ENCODE data around the gene EFCAB11. TPM values are rescaled to one million over a fixed set of nuclear protein-coding genes. Genes with fewer than 3 reads are reported as not detected.

Gene EFCAB11
- polyA plus RNA-seq, 1 donor (not counting 4 experiments of a cell fraction or from before 2014, with no cell fraction given) = 12.9 TPM

DNA sequence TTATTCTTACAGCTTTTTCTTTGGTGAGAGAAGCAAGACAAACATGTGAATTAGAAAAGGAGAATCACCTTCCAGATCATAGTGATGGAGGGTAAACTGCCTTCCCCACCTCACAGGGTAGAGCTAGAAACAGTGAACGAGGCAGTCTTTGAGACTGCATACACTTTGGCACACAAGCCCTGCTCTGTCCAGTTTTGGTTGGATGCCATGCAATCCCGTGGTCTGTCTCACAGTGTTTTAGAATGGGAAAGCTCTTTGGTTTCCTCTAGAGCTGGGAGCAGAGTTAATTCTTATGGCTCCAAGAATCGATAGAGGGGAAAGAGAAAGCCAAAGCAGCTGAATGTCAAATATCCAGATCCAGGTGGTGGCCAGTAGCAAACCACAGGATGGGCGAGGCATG is 23.1 kb upstream of the EFCAB11 start:
- Histone ChIP-seq H3K4me3 (ENCODE audit: control insufficient read depth in 2 of 3, extremely low read depth in 1 of 3, insufficient read depth in 2 of 3, low read depth in 1 of 3, low read length in 3 of 3) (no peak overlapping the region), H3K9ac (ENCODE audit: control insufficient read depth, extremely low read depth, insufficient read depth, low read length) (no peak overlapping the region), H3K9me3 (ENCODE audit: control insufficient read depth, low read depth, low read length) (no peaks in the 10 kb centered on the region), H3K79me2 (ENCODE audit: control insufficient read depth, insufficient read depth, low read length) (no peaks in the 10 kb centered on the region), H4K20me1 (ENCODE audit: control insufficient read depth, extremely low read depth, insufficient read depth, low read length) (no peaks in the 10 kb centered on the region), H3K4me1 (ENCODE audit: control insufficient read depth, extremely low read depth, insufficient read depth, low read length) (no peaks in the 10 kb centered on the region), H3K27ac (ENCODE audit: control insufficient read depth, insufficient read depth, low read length) (no peak overlapping the region), H3K9me1 (ENCODE audit: control insufficient read depth, extremely low read depth, insufficient read depth, low read length) (no peaks in the 10 kb centered on the region), H2AFZ (ENCODE audit: control insufficient read depth, low read length) (no peak overlapping the region), H3K4me2 (ENCODE audit: control insufficient read depth, extremely low read depth, insufficient read depth, low read depth, low read length) (no peak overlapping the region), H3K36me3 (ENCODE audit: control insufficient read depth in 2 of 2, extremely low read depth in 1 of 2, insufficient read depth in 2 of 2, low read length in 2 of 2) (peaks cover 12 to 20% of the 10 kb centered on the region in 2 experiments), H3K27me3 (ENCODE audit: control insufficient read depth, extremely low read depth, insufficient read depth, low read length) (no peaks in the 10 kb centered on the region)
- DNase-seq (ENCODE audit: low read depth, low spot score) (no peak), FAIRE-seq (no peak)
- TF ChIP-seq, protein P1, sequence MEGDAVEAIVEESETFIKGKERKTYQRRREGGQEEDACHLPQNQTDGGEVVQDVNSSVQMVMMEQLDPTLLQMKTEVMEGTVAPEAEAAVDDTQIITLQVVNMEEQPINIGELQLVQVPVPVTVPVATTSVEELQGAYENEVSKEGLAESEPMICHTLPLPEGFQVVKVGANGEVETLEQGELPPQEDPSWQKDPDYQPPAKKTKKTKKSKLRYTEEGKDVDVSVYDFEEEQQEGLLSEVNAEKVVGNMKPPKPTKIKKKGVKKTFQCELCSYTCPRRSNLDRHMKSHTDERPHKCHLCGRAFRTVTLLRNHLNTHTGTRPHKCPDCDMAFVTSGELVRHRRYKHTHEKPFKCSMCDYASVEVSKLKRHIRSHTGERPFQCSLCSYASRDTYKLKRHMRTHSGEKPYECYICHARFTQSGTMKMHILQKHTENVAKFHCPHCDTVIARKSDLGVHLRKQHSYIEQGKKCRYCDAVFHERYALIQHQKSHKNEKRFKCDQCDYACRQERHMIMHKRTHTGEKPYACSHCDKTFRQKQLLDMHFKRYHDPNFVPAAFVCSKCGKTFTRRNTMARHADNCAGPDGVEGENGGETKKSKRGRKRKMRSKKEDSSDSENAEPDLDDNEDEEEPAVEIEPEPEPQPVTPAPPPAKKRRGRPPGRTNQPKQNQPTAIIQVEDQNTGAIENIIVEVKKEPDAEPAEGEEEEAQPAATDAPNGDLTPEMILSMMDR (optimal IDR thresholded peaks at IDR 0.05 in 1 of 3, IDR thresholded peaks at IDR 0.05 in 1 of 3, conservative IDR thresholded peaks at IDR 0.05 in 1 of 3; ENCODE audit: extremely low read depth in 1 of 3, insufficient read depth in 2 of 3, low read length in 3 of 3) = no peak
- no peak for TF ChIP-seq EZH2 (IDR thresholded peaks at IDR 0.05; ENCODE audit: low read length)
- dilution Hi-C loops (cut with MboI; ENCODE audit: extremely low pct_ligation_motif_present, low sequenced_read_pairs) = no loop called here

DNA sequence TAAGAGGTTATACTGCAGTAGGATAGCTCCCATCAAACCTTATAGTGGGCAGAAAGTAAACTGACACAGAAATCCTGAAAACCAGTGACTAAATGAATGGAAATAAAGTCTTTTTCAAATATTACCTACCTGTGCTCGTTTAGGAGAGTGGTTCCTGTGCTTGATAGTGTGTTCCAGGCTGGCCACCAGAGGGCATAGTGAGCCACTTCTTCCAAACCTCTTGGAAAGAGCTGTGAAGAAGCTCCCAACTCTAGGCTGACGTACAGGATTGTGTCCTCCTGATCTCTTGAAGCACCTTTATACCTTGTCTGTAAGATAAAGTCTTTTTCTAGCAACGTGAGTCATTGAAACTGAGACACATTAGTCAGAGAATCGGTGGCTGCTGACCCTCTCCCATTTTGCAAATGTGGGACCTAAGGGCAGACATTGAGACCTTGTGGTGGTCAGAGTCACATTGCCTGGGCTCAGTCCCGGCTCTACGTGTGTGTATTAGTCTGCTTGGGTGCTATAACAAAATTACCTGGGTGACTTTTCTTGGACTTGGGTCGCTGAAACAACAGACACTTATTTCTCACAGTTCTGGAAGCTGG is 18.8 kb upstream of the EFCAB11 start:
- peak; percentile 73 for FAIRE-seq
- TF ChIP-seq, protein P1 (optimal IDR thresholded peaks at IDR 0.05 in 1 of 3, IDR thresholded peaks at IDR 0.05 in 1 of 3, conservative IDR thresholded peaks at IDR 0.05 in 1 of 3; ENCODE audit: extremely low read depth in 1 of 3, insufficient read depth in 2 of 3, low read length in 3 of 3) = peak; percentile 76 to 88 (median 83)
- no peak for TF ChIP-seq EZH2 (IDR thresholded peaks at IDR 0.05; ENCODE audit: low read length)
- Histone ChIP-seq H4K20me1 (ENCODE audit: control insufficient read depth, extremely low read depth, insufficient read depth, low read length) (no peaks in the 10 kb centered on the region), H3K27me3 (ENCODE audit: control insufficient read depth, extremely low read depth, insufficient read depth, low read length) (no peaks in the 10 kb centered on the region), H3K4me1 (ENCODE audit: control insufficient read depth, extremely low read depth, insufficient read depth, low read length) (no peaks in the 10 kb centered on the region), H3K27ac (ENCODE audit: control insufficient read depth, insufficient read depth, low read length) (no peak overlapping the region), H3K9ac (ENCODE audit: control insufficient read depth, extremely low read depth, insufficient read depth, low read length) (no peak overlapping the region), H3K4me3 (ENCODE audit: control insufficient read depth in 2 of 3, extremely low read depth in 1 of 3, insufficient read depth in 2 of 3, low read depth in 1 of 3, low read length in 3 of 3) (no peak overlapping the region), H3K4me2 (ENCODE audit: control insufficient read depth, extremely low read depth, insufficient read depth, low read depth, low read length) (no peak overlapping the region), H3K9me1 (ENCODE audit: control insufficient read depth, extremely low read depth, insufficient read depth, low read length) (no peaks in the 10 kb centered on the region), H2AFZ (ENCODE audit: control insufficient read depth, low read length) (no peak overlapping the region), H3K9me3 (ENCODE audit: control insufficient read depth, low read depth, low read length) (no peaks in the 10 kb centered on the region), H3K36me3 (ENCODE audit: control insufficient read depth in 2 of 2, extremely low read depth in 1 of 2, insufficient read depth in 2 of 2, low read length in 2 of 2) (peaks cover 12 to 19% of the 10 kb centered on the region in 2 experiments), H3K79me2 (ENCODE audit: control insufficient read depth, insufficient read depth, low read length) (no peaks in the 10 kb centered on the region)
- dilution Hi-C loops (cut with MboI; ENCODE audit: extremely low pct_ligation_motif_present, low sequenced_read_pairs) = no loop called here
- peak; percentile 41 for DNase-seq (ENCODE audit: low read depth, low spot score)
